Measurements from ENCODE around the gene XPO5.

The XPO5 gene

DNA sequence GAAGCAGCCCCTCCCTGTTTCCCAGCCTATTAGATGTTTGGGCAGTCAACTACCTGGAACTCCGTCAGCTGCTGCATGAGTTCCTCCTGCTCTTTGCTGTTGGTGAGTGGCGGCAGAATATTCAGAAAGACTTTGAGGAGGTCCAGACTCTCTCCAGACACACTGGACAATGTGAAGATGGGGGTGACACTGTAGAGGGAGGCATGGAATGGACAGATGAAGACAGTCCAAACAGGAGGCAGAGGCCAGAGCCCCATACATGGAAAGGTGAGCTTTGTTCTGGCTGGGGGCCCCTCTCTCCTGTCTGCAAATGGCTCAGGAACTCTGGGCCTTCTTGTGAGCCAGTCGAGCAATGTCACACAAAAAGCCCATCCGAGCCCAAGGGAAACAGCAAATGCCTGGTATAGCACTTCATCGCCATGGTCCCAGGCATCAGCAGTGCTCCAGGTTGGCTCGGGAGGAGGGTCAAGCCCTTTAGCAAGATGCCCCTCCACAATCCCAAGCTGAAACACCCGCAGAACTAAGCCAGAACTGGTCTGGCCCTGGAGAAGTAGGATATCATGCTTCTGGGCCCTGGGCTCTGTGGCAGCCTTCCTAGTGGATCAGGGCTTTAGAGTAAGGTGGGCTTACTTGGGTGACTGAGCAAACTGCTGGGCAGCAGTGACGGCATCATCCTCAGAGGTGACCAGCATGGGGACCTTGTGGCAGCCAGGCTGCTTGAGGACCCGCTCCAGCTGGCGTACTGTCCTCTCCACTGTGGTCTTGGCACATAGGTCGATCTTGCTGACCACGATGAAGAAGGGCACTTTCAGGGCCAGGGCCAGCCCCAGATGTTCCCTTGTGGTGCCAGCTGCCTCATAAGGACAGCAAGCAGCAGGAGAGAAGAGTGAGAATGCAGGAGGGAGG is 48.3 kb upstream of the XPO5 start:
- peaks cover 85% of the 10 kb centered on the region for H3K36me3 ChIP-seq (ENCODE audit: insufficient read depth, low read length)
- H3K9ac ChIP-seq (ENCODE audit: low read depth, low read length): no peak overlapping the region
- no peak for DNase-seq
- H3K27ac ChIP-seq (ENCODE audit: low read length): no peak overlapping the region
- H3K79me2 ChIP-seq (ENCODE audit: insufficient read depth, low read length): peaks cover 31% of the 10 kb centered on the region
- no peak for ATAC-seq (ENCODE audit: insufficient read depth, low read depth)
- no peaks in the 10 kb centered on the region for H3K27me3 ChIP-seq (ENCODE audit: insufficient read depth, low read length, poor library complexity)
- no peak overlapping the region for H3K4me2 ChIP-seq (ENCODE audit: insufficient read depth, low read length)
- H3K4me3 ChIP-seq (ENCODE audit: low read depth in 1 of 2, low read length in 2 of 2): no peak overlapping the region
- no peaks in the 10 kb centered on the region for H3K9me3 ChIP-seq (ENCODE audit: insufficient read depth, low read length, severe bottlenecking)
- H2AFZ ChIP-seq (ENCODE audit: low read depth, low read length): no peak overlapping the region
- H4K20me1 ChIP-seq (ENCODE audit: insufficient read depth, low read length): peaks cover 11% of the 10 kb centered on the region; the same call in 1 of the 2 replicates
- peaks cover 23% of the 10 kb centered on the region for H3K4me1 ChIP-seq (ENCODE audit: insufficient read depth, low read length)
- TF ChIP-seq, protein P1, sequence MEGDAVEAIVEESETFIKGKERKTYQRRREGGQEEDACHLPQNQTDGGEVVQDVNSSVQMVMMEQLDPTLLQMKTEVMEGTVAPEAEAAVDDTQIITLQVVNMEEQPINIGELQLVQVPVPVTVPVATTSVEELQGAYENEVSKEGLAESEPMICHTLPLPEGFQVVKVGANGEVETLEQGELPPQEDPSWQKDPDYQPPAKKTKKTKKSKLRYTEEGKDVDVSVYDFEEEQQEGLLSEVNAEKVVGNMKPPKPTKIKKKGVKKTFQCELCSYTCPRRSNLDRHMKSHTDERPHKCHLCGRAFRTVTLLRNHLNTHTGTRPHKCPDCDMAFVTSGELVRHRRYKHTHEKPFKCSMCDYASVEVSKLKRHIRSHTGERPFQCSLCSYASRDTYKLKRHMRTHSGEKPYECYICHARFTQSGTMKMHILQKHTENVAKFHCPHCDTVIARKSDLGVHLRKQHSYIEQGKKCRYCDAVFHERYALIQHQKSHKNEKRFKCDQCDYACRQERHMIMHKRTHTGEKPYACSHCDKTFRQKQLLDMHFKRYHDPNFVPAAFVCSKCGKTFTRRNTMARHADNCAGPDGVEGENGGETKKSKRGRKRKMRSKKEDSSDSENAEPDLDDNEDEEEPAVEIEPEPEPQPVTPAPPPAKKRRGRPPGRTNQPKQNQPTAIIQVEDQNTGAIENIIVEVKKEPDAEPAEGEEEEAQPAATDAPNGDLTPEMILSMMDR (IDR thresholded peaks at IDR 0.05; ENCODE audit: borderline replicate concordance, extremely low read depth, low read length, poor library complexity, severe bottlenecking): no peak
- no peak for TF ChIP-seq EZH2 (IDR thresholded peaks at IDR 0.05; ENCODE audit: borderline replicate concordance, low read depth, low read length, severe bottlenecking)

DNA sequence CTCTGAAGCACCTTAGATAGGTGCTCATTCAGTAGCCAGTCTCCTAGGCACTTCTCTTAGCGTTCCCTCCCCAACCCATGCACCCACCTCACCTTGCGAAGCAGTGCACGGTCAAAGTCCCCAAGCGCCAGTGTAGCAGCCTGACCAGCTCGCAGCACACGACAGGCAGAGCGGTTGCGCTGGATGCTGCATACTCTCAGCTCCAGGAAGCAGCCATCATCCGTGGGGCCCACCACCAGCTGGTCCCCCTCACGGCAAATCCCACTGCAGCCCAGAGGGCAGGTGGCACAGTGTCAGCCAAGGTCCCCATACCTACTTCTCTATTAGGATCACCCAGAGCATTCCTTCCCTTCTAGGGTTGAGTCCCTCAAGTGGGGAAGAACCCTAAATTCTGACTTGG is 46.7 kb upstream of the XPO5 start:
- no peak overlapping the region for H3K9ac ChIP-seq (ENCODE audit: low read depth, low read length)
- peaks cover 10% of the 10 kb centered on the region; the same call in 1 of the 2 replicates for H4K20me1 ChIP-seq (ENCODE audit: insufficient read depth, low read length)
- H3K79me2 ChIP-seq (ENCODE audit: insufficient read depth, low read length): peaks cover 17% of the 10 kb centered on the region
- H3K27me3 ChIP-seq (ENCODE audit: insufficient read depth, low read length, poor library complexity): no peaks in the 10 kb centered on the region
- DNase-seq: no peak
- H3K4me3 ChIP-seq (ENCODE audit: low read depth in 1 of 2, low read length in 2 of 2): no peak overlapping the region
- H3K27ac ChIP-seq (ENCODE audit: low read length): no peak overlapping the region
- no peak for ATAC-seq (ENCODE audit: insufficient read depth, low read depth)
- no peak overlapping the region for H3K4me2 ChIP-seq (ENCODE audit: insufficient read depth, low read length)
- H2AFZ ChIP-seq (ENCODE audit: low read depth, low read length): no peak overlapping the region
- H3K9me3 ChIP-seq (ENCODE audit: insufficient read depth, low read length, severe bottlenecking): no peaks in the 10 kb centered on the region
- no peak for TF ChIP-seq EZH2 (IDR thresholded peaks at IDR 0.05; ENCODE audit: borderline replicate concordance, low read depth, low read length, severe bottlenecking)
- TF ChIP-seq, protein P1 (IDR thresholded peaks at IDR 0.05; ENCODE audit: borderline replicate concordance, extremely low read depth, low read length, poor library complexity, severe bottlenecking): no peak
- H3K4me1 ChIP-seq (ENCODE audit: insufficient read depth, low read length): peaks cover 14% of the 10 kb centered on the region
- H3K36me3 ChIP-seq (ENCODE audit: insufficient read depth, low read length): peaks cover 84% of the 10 kb centered on the region

DNA sequence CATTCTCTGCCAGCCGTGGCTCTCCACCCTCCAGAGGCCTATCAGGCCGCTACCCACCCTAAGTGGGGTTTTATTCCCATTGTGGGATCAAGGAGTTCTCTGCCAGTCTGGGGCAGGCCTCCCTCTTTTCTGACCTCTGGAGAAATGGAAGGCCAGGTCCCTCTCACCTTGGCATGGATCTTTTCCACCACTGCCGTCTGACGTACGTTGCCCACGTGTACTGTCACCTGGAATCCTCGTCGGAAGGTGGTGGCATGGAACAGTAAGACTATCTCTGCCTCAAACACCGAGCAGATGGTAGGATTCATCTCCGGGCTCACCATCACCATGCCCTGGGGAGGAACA is 46.0 kb upstream of the XPO5 start:
- DNase-seq (no peak), ATAC-seq (ENCODE audit: insufficient read depth, low read depth) (no peak)
- Histone ChIP-seq H3K36me3 (ENCODE audit: insufficient read depth, low read length) (peaks cover 83% of the 10 kb centered on the region), H3K79me2 (ENCODE audit: insufficient read depth, low read length) (peaks cover 10% of the 10 kb centered on the region), H4K20me1 (ENCODE audit: insufficient read depth, low read length) (peaks cover 4% of the 10 kb centered on the region; the same call in 1 of the 2 replicates), H2AFZ (ENCODE audit: low read depth, low read length) (no peak overlapping the region), H3K27ac (ENCODE audit: low read length) (no peak overlapping the region), H3K9ac (ENCODE audit: low read depth, low read length) (no peak overlapping the region), H3K4me1 (ENCODE audit: insufficient read depth, low read length) (peaks cover 7% of the 10 kb centered on the region), H3K9me3 (ENCODE audit: insufficient read depth, low read length, severe bottlenecking) (no peaks in the 10 kb centered on the region), H3K4me3 (ENCODE audit: low read depth in 1 of 2, low read length in 2 of 2) (no peak overlapping the region), H3K27me3 (ENCODE audit: insufficient read depth, low read length, poor library complexity) (no peaks in the 10 kb centered on the region), H3K4me2 (ENCODE audit: insufficient read depth, low read length) (no peak overlapping the region)
- no peak for TF ChIP-seq EZH2 (IDR thresholded peaks at IDR 0.05; ENCODE audit: borderline replicate concordance, low read depth, low read length, severe bottlenecking)
- TF ChIP-seq, protein P1 (IDR thresholded peaks at IDR 0.05; ENCODE audit: borderline replicate concordance, extremely low read depth, low read length, poor library complexity, severe bottlenecking): no peak
